ENCODE measurements around the gene ZFPM1. TPM values are rescaled to one million over a fixed set of nuclear protein-coding genes. Genes with fewer than 3 reads are reported as not detected.
A peak's percentile ranks its signal among the peaks of the same experiment; 100 is the strongest.

The ZFPM1 gene
- total RNA-seq, 2 donors from 2014 or later: 18.1 to 21.5 TPM

- H3K4me1 Mint-ChIP-seq: peaks cover 2% of the 10 kb centered on the region
- Histone ChIP-seq H3K4me1 (ENCODE audit: control insufficient read depth, insufficient read depth, low read length) (no peaks in the 10 kb centered on the region), H3K9ac (ENCODE audit: extremely low read depth, low read length, poor library complexity, severe bottlenecking) (no peak overlapping the region), H3K9me3 (ENCODE audit: control insufficient read depth, low read length) (peaks cover 20% of the 10 kb centered on the region), H3K4me3 (ENCODE audit: low read length) (no peak overlapping the region), H3K36me3 (ENCODE audit: control insufficient read depth, insufficient read depth, low read length) (no peaks in the 10 kb centered on the region), H3K27ac (ENCODE audit: low read depth, low read length) (no peak overlapping the region), H3K27me3 (ENCODE audit: control insufficient read depth, insufficient read depth, low read length, poor library complexity, severe bottlenecking) (peaks cover 6% of the 10 kb centered on the region)
- H3K9me3 Mint-ChIP-seq: peaks cover 31% of the 10 kb centered on the region
- H3K27me3 Mint-ChIP-seq (ENCODE audit: insufficient read depth): peaks cover 21% of the 10 kb centered on the region
- peak; percentile 42 for DNase-seq
- no peak overlapping the region for H3K27ac Mint-ChIP-seq
- no peak overlapping the region for H3K4me3 Mint-ChIP-seq
- TF ChIP-seq, protein P1, sequence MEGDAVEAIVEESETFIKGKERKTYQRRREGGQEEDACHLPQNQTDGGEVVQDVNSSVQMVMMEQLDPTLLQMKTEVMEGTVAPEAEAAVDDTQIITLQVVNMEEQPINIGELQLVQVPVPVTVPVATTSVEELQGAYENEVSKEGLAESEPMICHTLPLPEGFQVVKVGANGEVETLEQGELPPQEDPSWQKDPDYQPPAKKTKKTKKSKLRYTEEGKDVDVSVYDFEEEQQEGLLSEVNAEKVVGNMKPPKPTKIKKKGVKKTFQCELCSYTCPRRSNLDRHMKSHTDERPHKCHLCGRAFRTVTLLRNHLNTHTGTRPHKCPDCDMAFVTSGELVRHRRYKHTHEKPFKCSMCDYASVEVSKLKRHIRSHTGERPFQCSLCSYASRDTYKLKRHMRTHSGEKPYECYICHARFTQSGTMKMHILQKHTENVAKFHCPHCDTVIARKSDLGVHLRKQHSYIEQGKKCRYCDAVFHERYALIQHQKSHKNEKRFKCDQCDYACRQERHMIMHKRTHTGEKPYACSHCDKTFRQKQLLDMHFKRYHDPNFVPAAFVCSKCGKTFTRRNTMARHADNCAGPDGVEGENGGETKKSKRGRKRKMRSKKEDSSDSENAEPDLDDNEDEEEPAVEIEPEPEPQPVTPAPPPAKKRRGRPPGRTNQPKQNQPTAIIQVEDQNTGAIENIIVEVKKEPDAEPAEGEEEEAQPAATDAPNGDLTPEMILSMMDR (conservative IDR thresholded peaks at IDR 0.05): no peak
- peaks cover 7% of the 10 kb centered on the region for H3K36me3 Mint-ChIP-seq (ENCODE audit: low read depth)
- 71 to 77% methylated on average over 14 to 20 of the region's 20 CpGs for WGBS, 2 experiments (ENCODE audit: insufficient coverage in 1 of 2, insufficient read length in 1 of 2)
Observed at GRCh38 chr16:88540346-88540977, 87.4 kb downstream of the ZFPM1 start.

DNA sequence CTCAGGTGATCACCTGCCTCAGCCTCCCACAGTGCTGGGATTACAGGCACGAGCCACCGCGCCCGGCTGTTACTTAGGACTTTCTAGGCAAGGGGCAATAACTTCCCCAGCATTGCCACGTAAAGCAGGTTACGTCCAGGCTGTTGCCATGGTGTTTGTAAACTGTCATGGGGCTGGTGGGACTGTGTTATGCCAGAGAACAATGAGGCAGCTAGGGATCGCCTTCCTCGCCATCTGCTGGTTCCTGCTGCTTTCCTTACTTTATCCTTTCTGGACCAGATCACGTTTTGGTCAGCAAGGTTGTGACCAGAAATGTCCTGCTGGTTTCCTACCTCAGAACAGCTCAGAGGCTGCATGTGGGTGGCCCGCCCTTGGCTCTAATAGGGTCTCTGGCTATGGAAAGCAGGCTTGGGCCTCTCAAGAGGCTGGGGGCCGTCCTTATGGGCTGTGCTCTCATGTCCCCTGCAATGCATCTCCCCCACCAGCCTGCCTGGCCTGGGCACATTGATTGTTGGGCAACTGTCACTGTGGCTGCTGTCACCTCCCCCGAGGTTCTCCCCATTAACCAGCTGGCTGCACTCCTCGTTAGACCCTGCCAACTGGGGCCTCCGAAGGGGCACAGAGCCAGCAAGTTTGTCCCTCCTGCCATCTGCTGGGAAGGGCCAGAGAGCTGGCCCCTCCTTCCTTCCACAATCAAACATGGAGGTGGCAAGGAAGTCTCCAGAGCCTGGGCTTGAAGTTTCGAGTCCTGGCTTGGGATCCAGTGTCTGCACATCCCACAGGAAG, 88.9 kb downstream of the ZFPM1 start:
- no peak overlapping the region for H3K4me3 ChIP-seq (ENCODE audit: low read length)
- peak; percentile 48 for DNase-seq
- H3K36me3 ChIP-seq (ENCODE audit: control insufficient read depth, insufficient read depth, low read length): no peaks in the 10 kb centered on the region
- no peak overlapping the region for H3K9ac ChIP-seq (ENCODE audit: extremely low read depth, low read length, poor library complexity, severe bottlenecking)
- H3K4me1 ChIP-seq (ENCODE audit: control insufficient read depth, insufficient read depth, low read length): no peaks in the 10 kb centered on the region
- Mint-ChIP-seq H3K27ac (no peak overlapping the region), H3K9me3 (peaks cover 31% of the 10 kb centered on the region), H3K4me1 (no peaks in the 10 kb centered on the region), H3K27me3 (ENCODE audit: insufficient read depth) (peaks cover 33% of the 10 kb centered on the region), H3K36me3 (ENCODE audit: low read depth) (peaks cover 3% of the 10 kb centered on the region), H3K4me3 (no peak overlapping the region)
- no peak overlapping the region for H3K27ac ChIP-seq (ENCODE audit: low read depth, low read length)
- peaks cover 20% of the 10 kb centered on the region for H3K9me3 ChIP-seq (ENCODE audit: control insufficient read depth, low read length)
- TF ChIP-seq, protein P1 (conservative IDR thresholded peaks at IDR 0.05): no peak
- WGBS, 2 experiments (ENCODE audit: insufficient coverage in 1 of 2, insufficient read length in 1 of 2): 61 to 78% methylated on average over 7 to 15 of the region's 15 CpGs
- H3K27me3 ChIP-seq (ENCODE audit: control insufficient read depth, insufficient read depth, low read length, poor library complexity, severe bottlenecking): peaks cover 20% of the 10 kb centered on the region

- TF ChIP-seq, protein P1 (conservative IDR thresholded peaks at IDR 0.05): no peak
- Histone ChIP-seq H3K36me3 (ENCODE audit: control insufficient read depth, insufficient read depth, low read length) (no peaks in the 10 kb centered on the region), H3K4me3 (ENCODE audit: low read length) (no peak overlapping the region), H3K27me3 (ENCODE audit: control insufficient read depth, insufficient read depth, low read length, poor library complexity, severe bottlenecking) (peaks cover 28% of the 10 kb centered on the region), H3K4me1 (ENCODE audit: control insufficient read depth, insufficient read depth, low read length) (no peaks in the 10 kb centered on the region), H3K27ac (ENCODE audit: low read depth, low read length) (no peak overlapping the region), H3K9ac (ENCODE audit: extremely low read depth, low read length, poor library complexity, severe bottlenecking) (no peak overlapping the region), H3K9me3 (ENCODE audit: control insufficient read depth, low read length) (peaks cover 20% of the 10 kb centered on the region)
- H3K27me3 Mint-ChIP-seq (ENCODE audit: insufficient read depth): peaks cover 36% of the 10 kb centered on the region
- no peak for DNase-seq
- H3K4me3 Mint-ChIP-seq: no peak overlapping the region
- H3K4me1 Mint-ChIP-seq: no peaks in the 10 kb centered on the region
- no peak overlapping the region for H3K27ac Mint-ChIP-seq
- H3K9me3 Mint-ChIP-seq: peaks cover 31% of the 10 kb centered on the region
- H3K36me3 Mint-ChIP-seq (ENCODE audit: low read depth): peaks cover 3% of the 10 kb centered on the region
- WGBS, 2 experiments (ENCODE audit: insufficient coverage in 1 of 2, insufficient read length in 1 of 2): 73 to 77% methylated on average over 8 of the region's 8 CpGs
Observed at GRCh38 chr16:88543230-88543813, 90.2 kb downstream of the ZFPM1 start.
